Stimulated activated CD8-positive, alpha-beta memory T cell treated with anti-CD3 and anti-CD28 coated beads, Interleukin-15, amount 100 ng/mL, for 24 hours (primary cell): ENCODE results near the gene SLC7A7.
"Not testable (repeated sequence)": the region's sequence is repeated elsewhere in the genome, so short reads cannot be mapped to it uniquely, and the experiment has no call there.

Experiments used
- DNase-seq: peaks from one replicate; pipeline ENCODE4 v3.0.0-alpha.2; 2020; ENCODE audit warnings: low read depth

The SLC7A7 gene

GRCh38 chr14:22748206-22748605, 67.0 kb downstream of the SLC7A7 start:
- DNase-seq = no peak

- DNase-seq = no peak
Observed at GRCh38 chr14:22747769-22748168, 67.5 kb downstream of the SLC7A7 start.

GRCh38 chr14:22740020-22740419, 75.2 kb downstream of the SLC7A7 start:
- no peak for DNase-seq

GRCh38 chr14:22739423-22739822, 75.8 kb downstream of the SLC7A7 start:
- no peak for DNase-seq

- DNase-seq = no peak
Observed at GRCh38 chr14:22737052-22737451, 78.2 kb downstream of the SLC7A7 start.

GRCh38 chr14:22736384-22736783, 78.9 kb downstream of the SLC7A7 start:
- not testable (repeated sequence) for DNase-seq

- no peak for DNase-seq
Observed at GRCh38 chr14:22735096-22735495, 80.1 kb downstream of the SLC7A7 start.

- no peak for DNase-seq
Observed at GRCh38 chr14:22733829-22734228, 81.4 kb downstream of the SLC7A7 start.

- DNase-seq = not testable (repeated sequence)
Observed at GRCh38 chr14:22732062-22732461, 83.2 kb downstream of the SLC7A7 start.

- no peak for DNase-seq
Observed at GRCh38 chr14:22726012-22726411, 89.2 kb downstream of the SLC7A7 start.

- not testable (repeated sequence) for DNase-seq
Observed at GRCh38 chr14:22725374-22725773, 89.9 kb downstream of the SLC7A7 start.

GRCh38 chr14:22724847-22725246, 90.4 kb downstream of the SLC7A7 start:
- DNase-seq = not testable (repeated sequence)

- DNase-seq = no peak
Observed at GRCh38 chr14:22723815-22724214, 91.4 kb downstream of the SLC7A7 start.
